T-cell (primary cell): ENCODE data around the gene THOP1. TPM values are rescaled to one million over a fixed set of nuclear protein-coding genes. Genes with fewer than 3 reads are reported as not detected.
A peak's percentile ranks its signal among the peaks of the same experiment; 100 is the strongest.

Experiments used
- ATAC-seq, 4 experiments: fragments of 200-7000 bp in 3 of 4; fragments of 150-1000 bp in 1 of 4; cut with Tn5 transposase; replicated peaks in 1 of 4; 1 replicate in 3 of 4; 2 replicates in 1 of 4; pipeline ENCODE4 v1.10.0; 2021; ENCODE audit warnings: moderate library complexity in 3 of 4, mild to moderate bottlenecking in 2 of 4, moderate number of reproducible peaks in 1 of 4
- CTCF ChIA-PET, 2 donors: fragments of 300-600 bp; sonication (Branson Sonifier 250); formaldehyde crosslinking; loops; one replicate each; lab custom pipeline; 2022; ENCODE audit warnings: antibody characterized with exemption in 2 of 2; lab: Charles Lee
- POLR2A ChIA-PET, 2 donors: fragments of 300-600 bp; sonication (Branson Sonifier 250); formaldehyde crosslinking; loops; one replicate each; lab custom pipeline; 2022; ENCODE audit warnings: antibody characterized with exemption in 2 of 2; lab: Charles Lee
- DNase-seq, 35 experiments: peaks; one replicate each; pipeline versions ENCODE4 v3.0.0 to v3.0.0-alpha.2; 2013 to 2023
- H3K27ac ChIP-seq: one replicate; pipeline ENCODE4 v1.5.1; 2013; ENCODE audit warnings: low read length
- H3K27me3 ChIP-seq, 2 experiments: replicated peaks in 1 of 2; 1 replicate in 1 of 2; 2 replicates in 1 of 2; pipeline versions ENCODE4 v1.6.1 to v1.7.0; 2013; ENCODE audit warnings: low read length in 1 of 2, mixed read lengths in 1 of 2; ENCODE audit not compliant: control insufficient read depth in 2 of 2, insufficient read depth in 2 of 2; ENCODE audit errors: extremely low read depth in 1 of 2
- H3K36me3 ChIP-seq, 2 donors: 1 replicate in 1 of 2; 2 replicates in 1 of 2; pipeline versions ENCODE4 v1.6.1 to v1.7.0; 2013; ENCODE audit warnings: low read length in 1 of 2; ENCODE audit not compliant: control insufficient read depth in 2 of 2, insufficient read depth in 1 of 2; ENCODE audit errors: extremely low read depth in 1 of 2
- H3K4me1 ChIP-seq, 2 experiments: 1 replicate in 1 of 2; 2 replicates in 1 of 2; pipeline versions ENCODE4 v1.6.1 to v1.7.0; 2013; ENCODE audit warnings: low read length in 2 of 2, mixed read lengths in 1 of 2; ENCODE audit not compliant: insufficient read depth in 2 of 2, control insufficient read depth in 1 of 2; ENCODE audit errors: extremely low read depth in 1 of 2
- H3K4me3 ChIP-seq, 2 donors: 1 replicate in 1 of 2; 2 replicates in 1 of 2; pipeline versions ENCODE4 v1.5.1 to v1.7.0; 2013; ENCODE audit warnings: mild to moderate bottlenecking in 2 of 2, low read length in 1 of 2, moderate library complexity in 1 of 2; ENCODE audit not compliant: control insufficient read depth in 1 of 2; ENCODE audit errors: extremely low read depth in 1 of 2
- H3K9me3 ChIP-seq: 2 replicates; pipeline ENCODE4 v1.7.0; 2013
- H3K27ac Mint-ChIP-seq, 2 donors: one replicate each; pipeline ENCODE4 v1.8.0; 2020 to 2021; ENCODE audit warnings: mild to moderate bottlenecking in 2 of 2, mixed read lengths in 2 of 2
- H3K27me3 Mint-ChIP-seq, 2 donors: one replicate each; pipeline ENCODE4 v1.8.0; 2021 to 2022; ENCODE audit warnings: mixed read lengths in 2 of 2
- H3K36me3 Mint-ChIP-seq: one replicate; pipeline ENCODE4 v1.8.0; 2021; ENCODE audit warnings: mixed read lengths
- H3K4me1 Mint-ChIP-seq, 3 donors: one replicate each; pipeline ENCODE4 v1.8.0; 2020 to 2022; ENCODE audit warnings: mixed read lengths in 3 of 3, mild to moderate bottlenecking in 1 of 3
- H3K4me3 Mint-ChIP-seq, 3 donors: one replicate each; pipeline ENCODE4 v1.8.0; 2020 to 2022; ENCODE audit warnings: mild to moderate bottlenecking in 3 of 3, mixed read lengths in 3 of 3, moderate library complexity in 3 of 3
- H3K9me3 Mint-ChIP-seq, 3 donors: one replicate each; pipeline ENCODE4 v1.8.0; 2020 to 2022; ENCODE audit warnings: mixed read lengths in 3 of 3
- WGBS: methylation state at CpG from one replicate; pipeline ENCODE4 v1.1.5; 2013; ENCODE audit warnings: missing lambda C conversion rate; ENCODE audit not compliant: insufficient coverage; 5-methylcytosine and 5-hydroxymethylcytosine counted together
- total RNA-seq, 35 experiments: library from RNA in 6 of 35; stranded (reverse) in 6 of 35; fragments of 120-200 nt in 1 of 35; gene quantifications; one replicate each; pipeline versions ENCODE4 v1.2.1 to v1.2.4 and lab custom pipeline; 2013 to 2026

THOP1 gene
- total RNA-seq, 5 donors from 2014 or later (not counting 1 experiment from before 2014, with no cell fraction given): 30.8 to 46.6 (median 41.9) TPM

- H3K4me1 Mint-ChIP-seq: peaks cover 25 to 37% (median 33%) of the 10 kb centered on the region in 3 donors
- no peaks in the 10 kb centered on the region for H3K27me3 Mint-ChIP-seq
- no peak overlapping the region for H3K27ac Mint-ChIP-seq
- WGBS: no CpG with 5 or more reads among the region's 10 CpGs
- DNase-seq: no peak
- peaks cover 7 to 34% (median 30%) of the 10 kb centered on the region in 3 donors for H3K9me3 Mint-ChIP-seq
- CTCF ChIA-PET: no interaction called here
- no peaks in the 10 kb centered on the region for H3K27me3 ChIP-seq
- peaks cover 16% of the 10 kb centered on the region for H3K9me3 ChIP-seq
- POLR2A ChIA-PET: no interaction called here
- peaks cover 2 to 33% of the 10 kb centered on the region in 2 donors for H3K36me3 ChIP-seq
- no peak for ATAC-seq
- no peak overlapping the region for H3K4me3 ChIP-seq
- H3K27ac ChIP-seq: no peak overlapping the region
- peaks cover 53% of the 10 kb centered on the region for H3K36me3 Mint-ChIP-seq
- peaks cover 17 to 21% of the 10 kb centered on the region in 2 experiments for H3K4me1 ChIP-seq
- H3K4me3 Mint-ChIP-seq: no peak overlapping the region
Observed at GRCh38 chr19:2852598-2852997, 67.3 kb downstream of the THOP1 start.

GRCh38 chr19:2853015-2853606, 67.8 kb downstream of the THOP1 start:
- peaks cover 16% of the 10 kb centered on the region for H3K9me3 ChIP-seq
- 100% methylated on average over 5 of the region's 11 CpGs for WGBS
- no peak for ATAC-seq

GRCh38 chr19:2854849-2855248, 69.5 kb downstream of the THOP1 start:
- ATAC-seq (no peak), DNase-seq (no peak)
- Mint-ChIP-seq H3K4me3 (no peak overlapping the region), H3K27me3 (no peaks in the 10 kb centered on the region), H3K36me3 (peaks cover 50% of the 10 kb centered on the region), H3K4me1 (peaks cover 31 to 41% (median 38%) of the 10 kb centered on the region in 3 donors), H3K27ac (no peak overlapping the region), H3K9me3 (peaks cover 7 to 34% (median 29%) of the 10 kb centered on the region in 3 donors)
- H3K36me3 ChIP-seq: peaks cover 2 to 33% of the 10 kb centered on the region in 2 donors
- no peak overlapping the region for H3K27ac ChIP-seq
- H3K9me3 ChIP-seq: peaks cover 16% of the 10 kb centered on the region
- H3K27me3 ChIP-seq: no peaks in the 10 kb centered on the region
- CTCF ChIA-PET: no interaction called here
- no CpG with 5 or more reads among the region's 3 CpGs for WGBS
- POLR2A ChIA-PET: no interaction called here
- H3K4me1 ChIP-seq: peaks cover 30% of the 10 kb centered on the region in 2 experiments
- no peak overlapping the region for H3K4me3 ChIP-seq

More at GRCh38 chr19:2853015-2853606, 67.8 kb downstream of the THOP1 start:
- Mint-ChIP-seq H3K4me3 (no peak overlapping the region), H3K9me3 (peaks cover 7 to 34% (median 30%) of the 10 kb centered on the region in 3 donors), H3K27ac (no peak overlapping the region), H3K4me1 (peaks cover 28 to 40% (median 36%) of the 10 kb centered on the region in 3 donors), H3K36me3 (peaks cover 53% of the 10 kb centered on the region), H3K27me3 (no peaks in the 10 kb centered on the region)
- Histone ChIP-seq H3K27ac (no peak overlapping the region), H3K36me3 (peaks cover 2 to 33% of the 10 kb centered on the region in 2 donors), H3K4me1 (peaks cover 23 to 25% of the 10 kb centered on the region in 2 experiments), H3K4me3 (no peak overlapping the region), H3K27me3 (no peaks in the 10 kb centered on the region)
- ChIA-PET POLR2A (no interaction called here), CTCF (no interaction called here)
- no peak for DNase-seq

- ChIA-PET POLR2A (no interaction called here), CTCF (interaction anchor here in 1 of 2 donors (1.0 kb wide), 1 partner anchor 15 kb away, joined by 5 read pairs; the partner anchor contains the start of gene ZNF555)
- no peak overlapping the region for H3K4me3 ChIP-seq
- H3K9me3 ChIP-seq: peaks cover 16% of the 10 kb centered on the region
- DNase-seq (peak in 7 of 35 experiments; percentile 4 to 73 (median 13)), ATAC-seq (peak in 3 of 4 experiments; percentile 81 to 94 (median 89))
- H3K4me1 ChIP-seq: peaks cover 25 to 30% of the 10 kb centered on the region in 2 experiments
- 0% methylated on average over 1 of the region's 5 CpGs for WGBS
- H3K27me3 Mint-ChIP-seq: no peaks in the 10 kb centered on the region
- peak overlapping the region; percentile 68 to 82 for H3K27ac Mint-ChIP-seq
- H3K4me3 Mint-ChIP-seq: peak overlapping the region in 1 of 3 donors; percentile 46
- H3K36me3 ChIP-seq: peaks cover 2 to 23% of the 10 kb centered on the region in 2 donors
- H3K27ac ChIP-seq: peak overlapping the region; percentile 56
- no peaks in the 10 kb centered on the region for H3K27me3 ChIP-seq
- peaks cover 34% of the 10 kb centered on the region for H3K36me3 Mint-ChIP-seq
- peaks cover 22 to 29% (median 28%) of the 10 kb centered on the region in 3 donors for H3K4me1 Mint-ChIP-seq
- H3K9me3 Mint-ChIP-seq: peaks cover 0 to 27% (median 24%) of the 10 kb centered on the region in 3 donors
Observed at GRCh38 chr19:2856457-2857050, 71.3 kb downstream of the THOP1 start.

GRCh38 chr19:2858864-2859263, 73.6 kb downstream of the THOP1 start:
- H3K4me1 Mint-ChIP-seq: peaks cover 22 to 29% (median 28%) of the 10 kb centered on the region in 3 donors
- no peaks in the 10 kb centered on the region for H3K27me3 Mint-ChIP-seq
- Histone ChIP-seq H3K27ac (no peak overlapping the region), H3K36me3 (peaks cover 0 to under 1% of the 10 kb centered on the region in 2 donors), H3K9me3 (peaks cover 7% of the 10 kb centered on the region), H3K27me3 (no peaks in the 10 kb centered on the region), H3K4me3 (no peak overlapping the region), H3K4me1 (peaks cover 25 to 30% of the 10 kb centered on the region in 2 experiments)
- 86% methylated on average over 25 of the region's 27 CpGs for WGBS
- peaks cover 11% of the 10 kb centered on the region for H3K36me3 Mint-ChIP-seq
- POLR2A ChIA-PET: no interaction called here
- H3K4me3 Mint-ChIP-seq: peak overlapping the region in 1 of 3 donors; percentile 30
- CTCF ChIA-PET: no interaction called here
- DNase-seq (no peak), ATAC-seq (no peak)
- H3K9me3 Mint-ChIP-seq: peaks cover 0 to 10% (median 9%) of the 10 kb centered on the region in 3 donors
- H3K27ac Mint-ChIP-seq: no peak overlapping the region

GRCh38 chr19:2863816-2864215, 78.5 kb downstream of the THOP1 start:
- POLR2A ChIA-PET: no interaction called here

More at GRCh38 chr19:2863816-2864215, 78.5 kb downstream of the THOP1 start:
- Mint-ChIP-seq H3K4me3 (no peak overlapping the region), H3K9me3 (no peaks in the 10 kb centered on the region), H3K27me3 (peaks cover 0 to 3% of the 10 kb centered on the region in 2 donors), H3K27ac (no peak overlapping the region), H3K36me3 (no peaks in the 10 kb centered on the region), H3K4me1 (peaks cover 0 to 5% (median 0%) of the 10 kb centered on the region in 3 donors)
- CTCF ChIA-PET: no interaction called here
- no peaks in the 10 kb centered on the region for H3K36me3 ChIP-seq
- H3K27ac ChIP-seq: no peak overlapping the region
- ATAC-seq (no peak), DNase-seq (no peak)
- peaks cover 0 to 17% of the 10 kb centered on the region in 2 experiments for H3K27me3 ChIP-seq
- H3K4me1 ChIP-seq: peaks cover 0 to 4% of the 10 kb centered on the region in 2 experiments
- no peaks in the 10 kb centered on the region for H3K9me3 ChIP-seq
- no peak overlapping the region for H3K4me3 ChIP-seq
- WGBS: 88% methylated on average over 10 of the region's 10 CpGs
